Suprapubic skin (tissue), 4 donors: ENCODE results near the gene GCSAM.

Source experiments
- POLR2A ChIP-seq, 2 donors: fragments of 450-650 bp; IDR thresholded peaks; one replicate each; pipeline ENCODE4 v1.6.1; 2017; ENCODE audit warnings: antibody characterized with exemption in 2 of 2, mild to moderate bottlenecking in 2 of 2, moderate library complexity in 2 of 2
- POLR2AphosphoS5 ChIP-seq, 3 donors: sonication (generic); formaldehyde crosslinking; IDR thresholded peaks; one replicate each; pipeline ENCODE4 v1.6.1; 2017; ENCODE audit warnings: antibody characterized with exemption in 3 of 3
- TF ChIP-seq, protein P1 (sequence below), 2 donors: fragments of 200-600 bp in 1 of 2; fragments of 450-650 bp in 1 of 2; sonication (generic) in 1 of 2; IDR thresholded peaks; one replicate each; pipeline ENCODE4 v1.5.1; 2016 to 2019; ENCODE audit warnings: antibody characterized with exemption in 2 of 2, mild to moderate bottlenecking in 1 of 2, moderate library complexity in 1 of 2

DNA sequence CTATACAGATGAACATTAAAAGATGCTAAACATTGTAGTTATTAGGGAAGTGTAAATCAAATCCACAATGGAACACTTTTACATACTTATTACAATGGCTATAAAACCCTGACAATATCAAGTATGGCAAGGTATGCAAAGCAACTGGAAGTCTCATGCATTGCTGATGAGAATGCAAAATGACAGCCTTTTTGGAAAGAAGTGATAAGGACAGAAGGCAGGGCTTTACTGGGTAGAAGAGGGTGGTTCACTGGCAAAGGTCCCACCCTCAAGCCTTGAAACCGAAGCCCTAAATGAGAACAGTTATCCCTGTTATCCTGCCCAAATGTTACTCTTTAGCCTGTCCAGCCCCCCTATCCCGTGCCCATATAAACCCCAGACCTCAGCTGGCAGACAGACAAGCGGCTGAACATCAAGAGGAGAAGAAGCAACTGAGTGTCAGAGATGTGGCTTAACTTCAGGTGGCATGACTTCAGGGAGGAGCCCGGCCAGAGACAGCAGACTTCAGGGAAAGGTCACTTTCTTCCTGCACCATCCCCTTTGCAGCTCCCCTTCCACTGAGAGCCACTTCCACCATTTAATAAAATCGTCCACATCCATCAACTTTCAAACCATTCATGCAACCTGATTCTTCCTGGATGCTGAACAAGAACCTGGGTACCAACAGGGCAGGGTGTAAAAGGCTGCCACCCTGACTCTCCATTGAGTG, 732 bp upstream of the GCSAM start:
- TF ChIP-seq, protein P1, sequence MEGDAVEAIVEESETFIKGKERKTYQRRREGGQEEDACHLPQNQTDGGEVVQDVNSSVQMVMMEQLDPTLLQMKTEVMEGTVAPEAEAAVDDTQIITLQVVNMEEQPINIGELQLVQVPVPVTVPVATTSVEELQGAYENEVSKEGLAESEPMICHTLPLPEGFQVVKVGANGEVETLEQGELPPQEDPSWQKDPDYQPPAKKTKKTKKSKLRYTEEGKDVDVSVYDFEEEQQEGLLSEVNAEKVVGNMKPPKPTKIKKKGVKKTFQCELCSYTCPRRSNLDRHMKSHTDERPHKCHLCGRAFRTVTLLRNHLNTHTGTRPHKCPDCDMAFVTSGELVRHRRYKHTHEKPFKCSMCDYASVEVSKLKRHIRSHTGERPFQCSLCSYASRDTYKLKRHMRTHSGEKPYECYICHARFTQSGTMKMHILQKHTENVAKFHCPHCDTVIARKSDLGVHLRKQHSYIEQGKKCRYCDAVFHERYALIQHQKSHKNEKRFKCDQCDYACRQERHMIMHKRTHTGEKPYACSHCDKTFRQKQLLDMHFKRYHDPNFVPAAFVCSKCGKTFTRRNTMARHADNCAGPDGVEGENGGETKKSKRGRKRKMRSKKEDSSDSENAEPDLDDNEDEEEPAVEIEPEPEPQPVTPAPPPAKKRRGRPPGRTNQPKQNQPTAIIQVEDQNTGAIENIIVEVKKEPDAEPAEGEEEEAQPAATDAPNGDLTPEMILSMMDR (IDR thresholded peaks at IDR 0.05), result no peak
- TF ChIP-seq POLR2A (IDR thresholded peaks at IDR 0.05) (no peak), POLR2AphosphoS5 (IDR thresholded peaks at IDR 0.05) (no peak)
